Lung microvascular endothelial cell (primary cell): ENCODE results near the gene AP3M1. TPM values are rescaled to one million over a fixed set of nuclear protein-coding genes. Genes with fewer than 3 reads are reported as not detected.
"Not testable (repeated sequence)": the region's sequence is repeated elsewhere in the genome, so short reads cannot be mapped to it uniquely, and the experiment has no call there.

Experiments
- DNase-seq, 2 donors: peaks; one replicate each; pipeline versions ENCODE4 v3.0.0 to v3.0.0-alpha.2; 2010; ENCODE audit warnings: low read depth in 2 of 2
- total RNA-seq: library from RNA; depleted of rRNA; stranded (reverse); fragments of >200 nt; gene quantifications from 2 replicates; pipeline ENCODE4 v1.2.1, GENCODE V29; 2014

The AP3M1 gene
- total RNA-seq, 1 donor from 2014 or later: 22.8 TPM

- no peak for DNase-seq
Measured at GRCh38 chr10:74163319-74164068, 12.9 kb upstream of the AP3M1 start.

DNA sequence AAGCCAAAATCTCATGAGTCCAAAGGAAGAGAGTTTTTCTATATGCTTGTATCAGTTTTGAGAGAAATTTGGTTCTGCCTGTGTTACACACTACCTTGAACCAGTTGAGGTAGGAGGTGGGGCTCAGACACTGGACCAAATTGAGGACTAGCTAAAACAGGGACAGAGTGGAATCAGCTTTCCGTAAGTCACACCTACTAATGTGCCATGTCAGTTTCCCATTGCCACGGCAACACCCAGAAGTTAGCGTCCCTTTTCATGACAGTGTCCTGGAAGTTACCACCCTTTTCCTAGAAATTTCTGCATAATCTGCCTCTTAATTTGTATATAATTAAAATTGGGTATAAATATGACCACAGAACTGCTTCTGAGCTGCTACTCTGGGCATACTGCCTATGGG lies 9.4 kb upstream of the AP3M1 start:
- DNase-seq: no peak

- DNase-seq: no peak
Measured at GRCh38 chr10:74156919-74157289, 6.3 kb upstream of the AP3M1 start.

- DNase-seq: no peak
Measured at GRCh38 chr10:74153676-74154075, 3.0 kb upstream of the AP3M1 start.

- DNase-seq: no peak
Measured at GRCh38 chr10:74153123-74153522, 2.5 kb upstream of the AP3M1 start.

- peak in 1 of 2 donors; percentile 8 for DNase-seq
Measured at GRCh38 chr10:74151879-74152722, 1.5 kb upstream of the AP3M1 start.

GRCh38 chr10:74150990-74151878 lies 606 bp upstream of the AP3M1 start, which contains the start of gene ADK:
TSS of gene ADK (plus strand) at chr10:74151221. CDS start at chr10:74151279, 58 bp downstream.
- peak; percentile 98 to 99 for DNase-seq

- not testable (repeated sequence) for DNase-seq
Measured at GRCh38 chr10:74146980-74147379, 3.6 kb downstream of the AP3M1 start.

DNA sequence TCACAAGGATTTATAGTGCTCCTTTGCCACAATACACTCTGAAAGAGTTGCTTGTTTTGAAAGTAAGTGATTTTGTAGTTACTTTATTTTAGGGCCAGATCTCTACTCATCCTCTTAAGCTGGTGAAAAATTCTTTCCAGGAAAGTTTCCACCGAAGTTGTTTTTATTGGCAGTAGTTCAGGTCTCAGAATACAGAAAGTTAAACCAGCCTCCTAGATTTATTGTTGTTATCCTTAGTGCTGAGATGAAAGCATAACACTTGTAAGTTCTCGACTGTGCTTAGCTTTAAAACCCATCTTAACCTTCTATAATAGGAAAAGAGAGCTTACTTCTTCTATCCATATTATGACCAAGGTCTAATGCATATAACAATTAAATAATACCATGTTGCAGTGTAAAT lies 5.5 kb downstream of the AP3M1 start:
- DNase-seq: peak in 1 of 2 donors; percentile 77

- no peak for DNase-seq
Measured at GRCh38 chr10:74140553-74140952, 10.1 kb downstream of the AP3M1 start.

- DNase-seq: no peak
Measured at GRCh38 chr10:74139981-74140380, 10.6 kb downstream of the AP3M1 start.

DNA sequence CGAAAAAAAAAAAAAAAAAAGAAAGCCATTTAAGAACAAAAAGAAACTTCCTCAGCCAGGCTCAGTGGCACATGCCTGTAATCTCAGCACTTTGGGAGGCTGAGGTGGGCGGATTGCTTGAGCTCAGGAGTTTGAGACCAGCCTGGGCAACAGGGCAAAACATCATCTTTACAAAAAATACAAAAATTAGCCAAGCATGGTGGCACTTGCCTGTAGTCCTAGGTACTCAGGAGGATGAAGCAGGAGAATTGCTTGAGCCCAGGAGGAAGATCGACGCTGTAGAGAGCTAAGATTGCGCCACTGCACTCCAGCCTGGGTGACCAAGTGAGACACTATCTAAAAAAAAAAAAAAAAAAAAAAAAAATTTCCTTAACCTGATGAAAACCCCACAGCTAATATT lies 12.0 kb downstream of the AP3M1 start:
- not testable (repeated sequence) for DNase-seq

GRCh38 chr10:74137992-74138391 lies 12.6 kb downstream of the AP3M1 start:
- DNase-seq: no peak

DNA sequence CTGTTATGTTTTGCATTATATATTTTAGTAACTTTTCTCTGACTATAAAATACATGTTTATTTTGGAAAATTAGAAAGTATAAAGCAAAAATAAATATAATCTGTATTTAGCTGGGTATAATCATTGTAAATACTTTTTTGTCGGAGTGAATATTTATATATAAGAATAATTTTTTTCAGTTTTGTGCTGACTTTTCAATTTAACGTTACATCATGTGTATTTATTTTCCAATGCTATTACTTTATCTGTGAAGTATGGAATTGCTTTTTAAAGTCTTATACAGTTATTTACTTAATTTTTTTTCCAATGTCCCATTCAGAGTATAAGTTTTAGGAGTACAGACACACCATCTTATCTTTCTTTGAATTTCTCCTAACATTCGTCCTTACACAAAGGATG lies 15.2 kb downstream of the AP3M1 start:
- DNase-seq: no peak

- peak; percentile 70 to 71 for DNase-seq
Measured at GRCh38 chr10:74133923-74134820, 16.5 kb downstream of the AP3M1 start.

DNA sequence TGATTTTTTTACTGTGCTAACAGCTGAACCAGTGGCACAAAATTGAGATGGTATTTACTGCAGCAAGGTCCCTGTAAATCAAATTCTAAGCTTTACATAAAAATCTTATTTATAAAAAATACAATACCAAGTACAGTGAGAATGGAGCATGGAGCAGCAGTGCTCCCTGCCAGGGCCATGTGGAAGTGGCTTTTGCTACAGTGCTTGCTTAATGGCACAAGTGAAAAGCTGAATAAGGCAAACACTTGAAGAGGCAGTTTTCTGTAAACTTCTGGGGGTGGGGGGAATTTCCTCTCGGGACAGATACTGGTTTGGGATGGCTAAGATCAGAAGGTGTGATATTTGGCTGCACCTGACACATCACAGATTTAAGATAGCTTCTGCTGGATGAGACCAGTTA lies 27.5 kb downstream of the AP3M1 start:
- no peak for DNase-seq

DNA sequence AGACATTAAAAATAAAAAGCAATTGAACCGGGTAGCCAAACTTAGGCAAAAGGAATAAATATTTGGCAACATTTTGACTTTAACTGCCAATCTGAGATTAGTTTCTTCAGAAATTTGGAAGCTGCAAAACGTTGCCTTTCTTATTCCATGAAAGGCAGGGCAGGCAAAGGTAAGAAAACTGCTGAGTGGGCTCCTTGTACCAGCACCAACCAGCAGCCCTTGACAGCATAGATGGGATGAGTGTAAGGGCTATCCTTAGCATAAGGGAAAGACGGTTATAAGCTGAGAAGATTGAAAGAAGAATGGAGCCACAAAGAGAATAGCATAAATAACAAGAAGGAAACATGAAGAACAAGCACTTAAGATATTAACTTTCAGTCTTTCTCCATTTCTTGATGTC lies 28.6 kb downstream of the AP3M1 start:
- DNase-seq: no peak

DNA sequence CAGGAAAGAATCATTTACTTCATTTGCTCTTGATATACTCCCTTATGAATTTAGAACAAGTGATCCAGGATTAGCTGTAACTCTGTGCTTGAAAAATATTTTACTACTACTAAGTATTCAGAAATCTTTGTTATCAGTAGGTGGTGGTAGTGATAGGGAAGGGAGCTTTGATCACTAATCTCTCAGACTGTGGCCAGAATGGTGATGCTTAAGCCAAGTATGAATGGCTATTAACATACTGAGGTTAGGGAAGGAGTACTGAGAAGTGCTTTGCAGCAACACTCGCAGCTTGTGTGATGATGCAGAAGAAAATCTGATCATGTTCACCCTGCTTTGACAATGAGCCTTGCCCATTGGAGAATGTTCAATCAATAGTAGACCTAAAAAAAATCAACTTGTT lies 29.3 kb downstream of the AP3M1 start:
- no peak for DNase-seq

GRCh38 chr10:74120911-74121310 lies 29.7 kb downstream of the AP3M1 start:
- no peak for DNase-seq

DNA sequence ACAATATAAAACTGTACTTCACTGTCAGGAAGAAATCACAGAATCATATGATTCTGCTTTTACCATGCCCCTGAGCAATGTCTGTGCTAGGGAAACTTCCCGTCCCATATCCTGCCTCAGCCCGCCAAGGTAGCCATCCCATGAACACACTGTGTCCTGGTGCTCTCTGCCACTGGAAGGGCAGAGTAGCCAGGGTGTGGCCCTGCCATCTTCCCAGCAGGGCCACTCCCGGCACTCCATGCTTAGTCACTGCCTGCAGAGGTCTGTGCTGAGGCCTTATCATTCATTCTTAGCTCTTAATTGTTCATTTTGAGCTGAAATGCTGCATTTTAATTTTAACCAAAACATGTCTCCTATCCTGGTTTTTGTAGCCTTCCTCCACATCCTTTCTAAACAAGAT lies 31.8 kb downstream of the AP3M1 start:
- peak; percentile 11 to 37 for DNase-seq

DNA sequence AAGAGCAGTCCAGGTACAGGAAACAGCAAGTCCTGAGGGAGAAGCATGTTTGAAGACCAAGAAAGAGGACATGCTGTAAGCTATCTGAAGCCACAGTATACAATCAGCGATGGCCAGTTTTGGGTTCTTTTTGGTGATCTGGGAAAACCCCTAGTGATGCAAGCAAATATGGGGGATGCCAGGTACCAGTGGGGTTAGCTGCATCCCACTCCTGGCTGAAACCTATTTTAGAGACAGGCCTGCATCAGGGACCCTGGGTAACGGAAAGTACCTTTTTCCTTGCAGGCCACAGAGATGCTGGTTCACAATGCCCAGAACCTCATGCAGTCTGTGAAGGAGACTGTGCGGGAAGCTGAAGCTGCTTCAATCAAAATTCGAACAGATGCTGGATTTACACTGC lies 32.9 kb downstream of the AP3M1 start:
- DNase-seq: no peak
